ENCODE data around the gene GPER1. TPM values are rescaled to one million over a fixed set of nuclear protein-coding genes. Genes with fewer than 3 reads are reported as not detected.

GPER1 gene
- total RNA-seq, 1 experiment from 2014 or later, result 4.9 TPM

GRCh38 chr7:1041551-1042491, 46.1 kb upstream of the GPER1 start:
- no peak overlapping the region for H3K4me2 ChIP-seq (ENCODE audit: low read length)
- H3K9ac ChIP-seq (ENCODE audit: low read length), result no peak overlapping the region
- peaks cover 5% of the 10 kb centered on the region; the same call in 1 of the 2 replicates for H4K20me1 ChIP-seq (ENCODE audit: low read length)
- H3K4me1 ChIP-seq (ENCODE audit: insufficient read depth, low read length), result peaks cover 25% of the 10 kb centered on the region
- no peaks in the 10 kb centered on the region for H3F3A ChIP-seq (ENCODE audit: low read length, unreplicated experiment)
- ChIA-PET POLR2A (ENCODE audit: unreplicated experiment) (no interaction called here), CTCF (no interaction called here)
- no peak overlapping the region for H3K4me3 ChIP-seq (ENCODE audit: low read length)
- intact Hi-C loops (cut with micrococcal nuclease), result loop anchor here (5.0 kb wide), 2 partner anchors 50 to 210 kb away; partner anchors contain the start of gene SUN1
- no peak overlapping the region for H2AFZ ChIP-seq (ENCODE audit: low read length)
- H3K36me3 ChIP-seq (ENCODE audit: low read depth, low read length), result no peaks in the 10 kb centered on the region
- DNase-seq (no peak), ATAC-seq (no peak)
- no peaks in the 10 kb centered on the region for H3K9me3 ChIP-seq (ENCODE audit: low read length)
- no peaks in the 10 kb centered on the region for H3K27me3 ChIP-seq (ENCODE audit: low read length)
- peaks cover 29% of the 10 kb centered on the region; the same call in 1 of the 2 replicates for H3K79me2 ChIP-seq (ENCODE audit: low read length)
- TF ChIP-seq EZH2 (IDR thresholded peaks at IDR 0.05; ENCODE audit: low read length, unreplicated experiment) (no peak), EZH2phosphoT487 (IDR thresholded peaks at IDR 0.05; ENCODE audit: borderline replicate concordance, low read length) (no peak), CTCF (conservative IDR thresholded peaks at IDR 0.05; ENCODE audit: low read depth, low read length) (no peak)
- BruUV-seq (replicated peaks), result no TSS peak
- H3K27ac ChIP-seq (ENCODE audit: low read length), result no peak overlapping the region
- H3K9me2 ChIP-seq (replicated peaks; ENCODE audit: low read length), result no peaks in the 10 kb centered on the region

- Histone ChIP-seq H3K9ac (ENCODE audit: low read length) (no peak overlapping the region), H3K36me3 (ENCODE audit: low read depth, low read length) (no peaks in the 10 kb centered on the region), H3K4me3 (ENCODE audit: low read length) (no peak overlapping the region), H3K4me1 (ENCODE audit: insufficient read depth, low read length) (peaks cover 30% of the 10 kb centered on the region), H3K79me2 (ENCODE audit: low read length) (peaks cover 29% of the 10 kb centered on the region; the same call in 1 of the 2 replicates), H3K27me3 (ENCODE audit: low read length) (no peaks in the 10 kb centered on the region), H3K9me3 (ENCODE audit: low read length) (no peaks in the 10 kb centered on the region), H3K9me2 (replicated peaks; ENCODE audit: low read length) (no peaks in the 10 kb centered on the region), H4K20me1 (ENCODE audit: low read length) (peaks cover 5% of the 10 kb centered on the region; the same call in 1 of the 2 replicates), H3K27ac (ENCODE audit: low read length) (no peak overlapping the region), H3K4me2 (ENCODE audit: low read length) (no peak overlapping the region), H3F3A (ENCODE audit: low read length, unreplicated experiment) (no peaks in the 10 kb centered on the region), H2AFZ (ENCODE audit: low read length) (no peak overlapping the region)
- POLR2A ChIA-PET (ENCODE audit: unreplicated experiment), result no interaction called here
- no TSS peak for BruUV-seq (replicated peaks)
- intact Hi-C loops (cut with micrococcal nuclease), result loop anchor here (5.0 kb wide), 2 partner anchors 50 to 210 kb away; partner anchors contain the start of gene SUN1
- TF ChIP-seq CTCF (conservative IDR thresholded peaks at IDR 0.05; ENCODE audit: low read depth, low read length) (no peak), EZH2phosphoT487 (IDR thresholded peaks at IDR 0.05; ENCODE audit: borderline replicate concordance, low read length) (no peak), EZH2 (IDR thresholded peaks at IDR 0.05; ENCODE audit: low read length, unreplicated experiment) (no peak)
- CTCF ChIA-PET, result no interaction called here
- DNase-seq, result no peak
- ATAC-seq, result no peak
Observed at GRCh38 chr7:1042492-1042833, 45.5 kb upstream of the GPER1 start.

All from PC-3 (cell line).